Sigmoid colon (tissue), 7 donors: Measurements from ENCODE around the gene KLHL2. TPM values are rescaled to one million over a fixed set of nuclear protein-coding genes. Genes with fewer than 3 reads are reported as not detected.
"Not testable (repeated sequence)": the region's sequence is repeated elsewhere in the genome, so short reads cannot be mapped to it uniquely, and the experiment has no call there.

ENCODE experiments used
- DNase-seq: peaks from one replicate; pipeline ENCODE4 v3.0.0-alpha.2; 2019
- H3K27ac ChIP-seq, 4 donors: fragments of 200-600 bp; sonication (generic); one replicate each; pipeline ENCODE4 v1.5.1; 2016 to 2019; ENCODE audit warnings: mild to moderate bottlenecking in 1 of 4
- H3K27me3 ChIP-seq, 3 donors: fragments of 200-600 bp; sonication (generic); one replicate each; pipeline ENCODE4 v1.5.1; 2019; ENCODE audit warnings: mild to moderate bottlenecking in 1 of 3
- H3K36me3 ChIP-seq, 4 donors: fragments of 200-600 bp; sonication (generic); one replicate each; pipeline ENCODE4 v1.5.1; 2016 to 2019
- H3K4me1 ChIP-seq, 4 donors: fragments of 200-600 bp; sonication (generic); one replicate each; pipeline ENCODE4 v1.5.1; 2017 to 2019
- H3K4me3 ChIP-seq, 4 donors: fragments of 200-600 bp; sonication (generic); one replicate each; pipeline ENCODE4 v1.5.1; 2017 to 2019; ENCODE audit warnings: mild to moderate bottlenecking in 2 of 4, moderate library complexity in 1 of 4
- H3K9me3 ChIP-seq, 4 donors: fragments of 200-600 bp in 3 of 4; sonication (generic) in 3 of 4; one replicate each; pipeline versions ENCODE4 v1.5.1 to v1.6.1; 2013 to 2019
- CTCF ChIP-seq, 4 experiments: fragments of 450-650 bp in 3 of 4; fragments of 200-600 bp in 1 of 4; IDR thresholded peaks; one replicate each; pipeline ENCODE4 v1.5.1; 2016 to 2019; ENCODE audit warnings: antibody characterized with exemption in 4 of 4, mild to moderate bottlenecking in 3 of 4, moderate library complexity in 2 of 4
- EP300 ChIP-seq, 4 donors: sonication (generic); formaldehyde crosslinking; IDR thresholded peaks; one replicate each; pipeline ENCODE4 v1.6.1; 2017; ENCODE audit warnings: antibody characterized with exemption in 4 of 4
- POLR2A ChIP-seq, 2 donors: fragments of 450-650 bp; IDR thresholded peaks; one replicate each; pipeline ENCODE4 v1.6.1; 2016; ENCODE audit warnings: antibody characterized with exemption in 2 of 2, mild to moderate bottlenecking in 2 of 2, moderate library complexity in 2 of 2
- POLR2AphosphoS5 ChIP-seq, 4 donors: sonication (generic); formaldehyde crosslinking; IDR thresholded peaks; one replicate each; pipeline ENCODE4 v1.6.1; 2017; ENCODE audit warnings: antibody characterized with exemption in 4 of 4
- WGBS, 2 donors: extraction: QIAGEN DNeasy Blood & Tissue Kit; methylation state at CpG; one replicate each; pipeline ENCODE4 v1.1.7; 2013; 5-methylcytosine and 5-hydroxymethylcytosine counted together
- intact Hi-C: fragments of 100-400 bp; cut with DNase I; formaldehyde crosslinking; loops from one replicate; pipeline ENCODE4 v1.15.1; 2023
- polyA plus RNA-seq, 3 donors: library from polyadenylated mRNA; stranded (reverse); fragments of 200-250 nt; gene quantifications; one replicate each; pipeline ENCODE4 v1.2.3, GENCODE V29; 2013
- total RNA-seq, 4 donors: library from RNA; depleted of rRNA; stranded (reverse); fragments of >200 nt; gene quantifications; one replicate each; pipeline ENCODE4 v1.1.0, GENCODE V29; 2016
- donor health status: healthy with polysubstance abuse.
- donor health status: Bipolar disorder and iron deficiency.
- donor health status: healthy.

Gene KLHL2
- total and polyA plus RNA-seq, 7 donors = 9.2 to 25.7 (median 14.4) TPM

GRCh38 chr4:165232623-165233433, 25.5 kb downstream of the KLHL2 start:
- H3K36me3 ChIP-seq, H3K27me3 ChIP-seq, H3K9me3 ChIP-seq, DNase-seq, H3K27ac ChIP-seq, H3K4me1 ChIP-seq, intact Hi-C loops, H3K4me3 ChIP-seq: not testable (repeated sequence)
- 86% methylated on average over 4 of the region's 4 CpGs for WGBS, 2 donors

- H3K4me1 ChIP-seq = no peaks in the 10 kb centered on the region
- no peaks in the 10 kb centered on the region for H3K36me3 ChIP-seq
- DNase-seq = no peak
- no peak overlapping the region for H3K27ac ChIP-seq
- intact Hi-C loops = no loop called here
- no peak overlapping the region for H3K4me3 ChIP-seq
- H3K27me3 ChIP-seq = no peaks in the 10 kb centered on the region
- WGBS, 2 donors = 94 to 95% methylated on average over 5 of the region's 5 CpGs
- TF ChIP-seq EP300 (IDR thresholded peaks at IDR 0.05) (no peak), POLR2A (IDR thresholded peaks at IDR 0.05) (no peak), CTCF (IDR thresholded peaks at IDR 0.05) (no peak), POLR2AphosphoS5 (IDR thresholded peaks at IDR 0.05) (no peak)
- no peaks in the 10 kb centered on the region for H3K9me3 ChIP-seq
Observed at GRCh38 chr4:165234766-165235165, 27.4 kb downstream of the KLHL2 start.

- DNase-seq, H3K27ac ChIP-seq, H3K9me3 ChIP-seq, H3K4me3 ChIP-seq, H3K27me3 ChIP-seq, intact Hi-C loops, H3K36me3 ChIP-seq, H3K4me1 ChIP-seq: not testable (repeated sequence)
- no CpG with 5 or more reads among the region's 1 CpG for WGBS, 2 donors
Observed at GRCh38 chr4:165236852-165237251, 29.5 kb downstream of the KLHL2 start.

GRCh38 chr4:165238041-165238640, 30.8 kb downstream of the KLHL2 start:
- H3K27ac ChIP-seq, H3K4me1 ChIP-seq, H3K36me3 ChIP-seq, intact Hi-C loops, H3K27me3 ChIP-seq, H3K9me3 ChIP-seq, DNase-seq, H3K4me3 ChIP-seq: not testable (repeated sequence)
- 74 to 76% methylated on average over 5 of the region's 5 CpGs for WGBS, 2 donors

GRCh38 chr4:165240761-165241160, 33.4 kb downstream of the KLHL2 start:
- H3K4me1 ChIP-seq, H3K9me3 ChIP-seq, H3K4me3 ChIP-seq, H3K36me3 ChIP-seq, DNase-seq, H3K27me3 ChIP-seq, intact Hi-C loops, H3K27ac ChIP-seq: not testable (repeated sequence)

- H3K4me1 ChIP-seq, H3K36me3 ChIP-seq, intact Hi-C loops, H3K4me3 ChIP-seq, H3K9me3 ChIP-seq, H3K27me3 ChIP-seq, H3K27ac ChIP-seq, DNase-seq: not testable (repeated sequence)
- 82 to 85% methylated on average over 2 of the region's 2 CpGs for WGBS, 2 donors
Observed at GRCh38 chr4:165244148-165244547, 36.8 kb downstream of the KLHL2 start.

GRCh38 chr4:165244587-165245186, 37.3 kb downstream of the KLHL2 start:
- intact Hi-C loops, H3K4me3 ChIP-seq, DNase-seq, H3K9me3 ChIP-seq, H3K27ac ChIP-seq, H3K36me3 ChIP-seq, H3K27me3 ChIP-seq, H3K4me1 ChIP-seq: not testable (repeated sequence)
- 96% methylated on average over 10 of the region's 10 CpGs for WGBS, 2 donors

GRCh38 chr4:165248102-165248501, 40.7 kb downstream of the KLHL2 start:
- WGBS, 2 donors = 64 to 86% methylated on average over 3 of the region's 3 CpGs
- Histone ChIP-seq H3K4me1 (no peaks in the 10 kb centered on the region), H3K9me3 (no peaks in the 10 kb centered on the region), H3K36me3 (no peaks in the 10 kb centered on the region), H3K27ac (no peak overlapping the region), H3K27me3 (no peaks in the 10 kb centered on the region), H3K4me3 (no peak overlapping the region)
- intact Hi-C loops = no loop called here
- no peak for DNase-seq
- TF ChIP-seq POLR2AphosphoS5 (IDR thresholded peaks at IDR 0.05) (no peak), EP300 (IDR thresholded peaks at IDR 0.05) (no peak), CTCF (IDR thresholded peaks at IDR 0.05) (no peak), POLR2A (IDR thresholded peaks at IDR 0.05) (no peak)

GRCh38 chr4:165248904-165249303, 41.5 kb downstream of the KLHL2 start:
- intact Hi-C loops, H3K27ac ChIP-seq, H3K4me3 ChIP-seq, H3K4me1 ChIP-seq, H3K27me3 ChIP-seq, H3K9me3 ChIP-seq, H3K36me3 ChIP-seq, DNase-seq: not testable (repeated sequence)
- 95 to 100% methylated on average over 1 of the region's 1 CpG for WGBS, 2 donors

- peaks cover 0 to 12% (median 7%) of the 10 kb centered on the region in 4 donors for H3K4me1 ChIP-seq
- H3K4me3 ChIP-seq, intact Hi-C loops, H3K27me3 ChIP-seq, H3K36me3 ChIP-seq, DNase-seq, H3K9me3 ChIP-seq, H3K27ac ChIP-seq: not testable (repeated sequence)
- WGBS, 2 donors = 93 to 96% methylated on average over 3 of the region's 3 CpGs
Observed at GRCh38 chr4:165254771-165255170, 47.4 kb downstream of the KLHL2 start.
